B cell (primary cell): ENCODE measurements around the gene PARS2. TPM values are rescaled to one million over a fixed set of nuclear protein-coding genes. Genes with fewer than 3 reads are reported as not detected.

Experiments
- ATAC-seq: fragments of 200-7000 bp; cut with Tn5 transposase; one replicate; pipeline ENCODE4 v1.10.0; 2021; ENCODE audit warnings: low read depth, mild to moderate bottlenecking, moderate number of reproducible peaks, moderate library complexity
- CTCF ChIA-PET: fragments of 350-600 bp; sonication (Branson Sonifier 250); formaldehyde crosslinking; loops from one replicate; lab custom pipeline; 2021; ENCODE audit warnings: antibody characterized with exemption, inconsistent platforms; lab: Charles Lee
- POLR2A ChIA-PET: fragments of 350-600 bp; sonication (Branson Sonifier 250); formaldehyde crosslinking; loops from one replicate; lab custom pipeline; 2021; ENCODE audit warnings: antibody characterized with exemption; lab: Charles Lee
- DNase-seq: peaks from one replicate; pipeline ENCODE4 v3.0.0; 2013
- H2AFZ ChIP-seq: 2 replicates; pipeline ENCODE4 v1.6.1; 2012; ENCODE audit warnings: mild to moderate bottlenecking, low read depth, low read length; ENCODE audit not compliant: insufficient read depth, poor library complexity, severe bottlenecking
- H3K27ac ChIP-seq, 2 donors: 1 replicate in 1 of 2; 2 replicates in 1 of 2; pipeline ENCODE4 v1.5.1; 2012 to 2013; ENCODE audit warnings: low read length in 2 of 2, mild to moderate bottlenecking in 2 of 2, moderate library complexity in 1 of 2
- H3K27me3 ChIP-seq, 4 experiments: fragments of 200-600 bp in 1 of 4; sonication (generic) in 1 of 4; replicated peaks in 1 of 4; 1 replicate in 2 of 4; 2 replicates in 2 of 4; pipeline versions ENCODE4 v1.6.1 to v1.7.0; 2013 to 2016; ENCODE audit warnings: low read length in 3 of 4, mild to moderate bottlenecking in 2 of 4, mixed read lengths in 1 of 4, moderate library complexity in 1 of 4; ENCODE audit not compliant: insufficient read depth in 4 of 4, control insufficient read depth in 3 of 4; ENCODE audit errors: control extremely low read depth in 1 of 4
- H3K36me3 ChIP-seq, 2 experiments: replicated peaks in 1 of 2; 1 replicate in 1 of 2; 2 replicates in 1 of 2; pipeline versions ENCODE4 v1.6.1 to v1.7.1; 2013; ENCODE audit warnings: low read length in 1 of 2; ENCODE audit not compliant: insufficient read depth in 2 of 2, control insufficient read depth in 1 of 2; ENCODE audit errors: control extremely low read depth in 1 of 2, extremely low read depth in 1 of 2
- H3K4me1 ChIP-seq, 2 donors: fragments of 200-600 bp in 1 of 2; sonication (generic) in 1 of 2; 1 replicate in 1 of 2; 2 replicates in 1 of 2; pipeline versions ENCODE4 v1.5.1 to v1.6.1; 2013 to 2017; ENCODE audit warnings: low read length in 2 of 2; ENCODE audit not compliant: control insufficient read depth in 2 of 2, insufficient read depth in 2 of 2
- H3K4me2 ChIP-seq: replicated peaks from 2 replicates; pipeline ENCODE3; 2012; ENCODE audit warnings: mild to moderate bottlenecking, low read depth, low read length; ENCODE audit not compliant: poor library complexity, severe bottlenecking
- H3K4me3 ChIP-seq, 5 experiments: fragments of 200-600 bp in 1 of 5; sonication (generic) in 1 of 5; 1 replicate in 3 of 5; 2 replicates in 2 of 5; pipeline versions ENCODE4 v1.5.1 to v1.7.0; 2011 to 2016; ENCODE audit warnings: low read length in 4 of 5, mild to moderate bottlenecking in 4 of 5, low read depth in 2 of 5, control low read depth in 1 of 5, moderate library complexity in 1 of 5; ENCODE audit not compliant: insufficient read depth in 1 of 5; ENCODE audit errors: control extremely low read depth in 1 of 5, extremely low read depth in 1 of 5
- H3K79me2 ChIP-seq: fragments of 200-600 bp; sonication (generic); one replicate; pipeline ENCODE4 v1.6.0; 2016; ENCODE audit warnings: low read length; ENCODE audit not compliant: control insufficient read depth, insufficient read depth
- H3K9ac ChIP-seq: fragments of 200-600 bp; sonication (generic); 2 replicates; pipeline ENCODE4 v1.6.1; 2017; ENCODE audit warnings: mild to moderate bottlenecking, low read length, moderate library complexity
- H3K9me3 ChIP-seq, 3 donors: one replicate each; pipeline versions ENCODE4 v1.6.1 to v1.7.1; 2013; ENCODE audit warnings: low read length in 2 of 3; ENCODE audit not compliant: control insufficient read depth in 2 of 3, insufficient read depth in 1 of 3; ENCODE audit errors: control extremely low read depth in 1 of 3
- H4K20me1 ChIP-seq: 2 replicates; pipeline ENCODE4 v1.6.0; 2012; ENCODE audit warnings: mild to moderate bottlenecking, low read length; ENCODE audit not compliant: insufficient read depth, control insufficient read depth, poor library complexity, severe bottlenecking
- H3K27ac Mint-ChIP-seq: one replicate; pipeline ENCODE4 v1.8.0; 2021; ENCODE audit warnings: mixed read lengths
- H3K27me3 Mint-ChIP-seq: one replicate; pipeline ENCODE4 v1.8.0; 2021; ENCODE audit warnings: mixed read lengths
- H3K4me1 Mint-ChIP-seq: one replicate; pipeline ENCODE4 v1.8.0; 2021; ENCODE audit warnings: mixed read lengths
- H3K4me3 Mint-ChIP-seq: one replicate; pipeline ENCODE4 v1.8.0; 2021; ENCODE audit warnings: mixed read lengths
- H3K9me3 Mint-ChIP-seq: one replicate; pipeline ENCODE4 v1.8.0; 2022; ENCODE audit warnings: mixed read lengths; ENCODE audit not compliant: insufficient read depth
- EZH2 ChIP-seq: IDR thresholded peaks from 2 replicates; pipeline ENCODE4 v1.6.1; 2012; ENCODE audit warnings: borderline replicate concordance, low read depth, mild to moderate bottlenecking, moderate library complexity, low read length; ENCODE audit not compliant: insufficient read depth, poor library complexity, severe bottlenecking
- WGBS: methylation state at CpG from one replicate; pipeline ENCODE4 v1.1.5; 2013; ENCODE audit warnings: missing lambda C conversion rate; ENCODE audit not compliant: insufficient coverage; 5-methylcytosine and 5-hydroxymethylcytosine counted together
- intact Hi-C: fragments of 100-400 bp; cut with micrococcal nuclease; formaldehyde crosslinking; loops from one replicate; pipeline ENCODE4 v1.10.0; 2022
- polyA plus RNA-seq: library from polyadenylated mRNA; depleted of rRNA; stranded (reverse); fragments of >200 nt; gene quantifications from 2 replicates; pipeline ENCODE4 v1.2.3, GENCODE V29; 2012
- total RNA-seq, 2 donors: library from RNA; stranded (reverse); fragments of 120-200 nt in 1 of 2; gene quantifications; 1 replicate in 1 of 2; 2 replicates in 1 of 2; pipeline versions ENCODE4 v1.2.3 to v1.2.4, GENCODE V29; 2013 to 2022
- TF ChIP-seq, protein P1 (sequence below): fragments of 200-600 bp; IDR thresholded peaks from one replicate; pipeline ENCODE4 v1.8.0; 2022; ENCODE audit warnings: antibody characterized with exemption, mild to moderate bottlenecking

PARS2 gene
- total and polyA plus RNA-seq, 2 donors (not counting 1 experiment from before 2014, with no cell fraction given): 1.00 to 4.9 TPM

DNA sequence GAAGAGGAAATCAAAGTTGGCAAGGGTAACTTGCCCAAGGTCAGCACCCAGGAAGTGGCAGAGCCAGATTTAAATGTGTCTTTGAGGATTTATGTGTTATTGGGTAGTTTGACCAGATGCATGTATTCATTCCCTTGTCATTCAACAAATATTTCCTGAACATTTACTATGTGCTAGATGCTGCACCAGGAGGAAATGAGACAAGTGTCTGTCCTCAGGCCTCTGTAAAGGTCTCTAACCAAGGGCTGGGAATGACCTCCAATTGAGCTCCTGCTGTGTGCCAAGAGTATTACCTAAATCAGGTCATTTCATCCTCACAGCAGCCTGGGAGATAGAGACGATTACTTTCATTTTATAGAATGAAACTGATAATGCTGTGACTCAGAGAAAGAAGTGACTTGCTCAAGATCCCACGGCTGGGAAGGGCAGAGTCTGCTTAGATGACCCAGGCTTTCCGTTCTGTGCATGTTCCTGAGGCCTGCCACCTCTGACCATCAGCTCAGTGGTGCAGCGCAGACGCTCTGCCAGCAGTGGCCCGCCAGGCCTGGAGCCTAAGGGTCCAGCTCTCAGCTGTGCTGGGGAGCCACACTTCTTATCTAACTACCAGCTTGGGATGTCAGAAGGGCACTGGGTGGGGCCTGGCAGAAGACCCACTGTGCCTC lies 40.3 kb upstream of the PARS2 start:
- H3K4me3 ChIP-seq: no peak overlapping the region
- Mint-ChIP-seq H3K4me3 (no peak overlapping the region), H3K27me3 (no peaks in the 10 kb centered on the region), H3K9me3 (no peaks in the 10 kb centered on the region), H3K4me1 (peaks cover 18% of the 10 kb centered on the region), H3K27ac (no peak overlapping the region)
- H3K9ac ChIP-seq: no peak overlapping the region
- no peaks in the 10 kb centered on the region for H3K9me3 ChIP-seq
- intact Hi-C loops: loop anchor here (5.0 kb wide), 1 partner anchor 857 kb away; the partner anchor contains the start of genes IFT25 and LRRC42
- TF ChIP-seq, protein P1, sequence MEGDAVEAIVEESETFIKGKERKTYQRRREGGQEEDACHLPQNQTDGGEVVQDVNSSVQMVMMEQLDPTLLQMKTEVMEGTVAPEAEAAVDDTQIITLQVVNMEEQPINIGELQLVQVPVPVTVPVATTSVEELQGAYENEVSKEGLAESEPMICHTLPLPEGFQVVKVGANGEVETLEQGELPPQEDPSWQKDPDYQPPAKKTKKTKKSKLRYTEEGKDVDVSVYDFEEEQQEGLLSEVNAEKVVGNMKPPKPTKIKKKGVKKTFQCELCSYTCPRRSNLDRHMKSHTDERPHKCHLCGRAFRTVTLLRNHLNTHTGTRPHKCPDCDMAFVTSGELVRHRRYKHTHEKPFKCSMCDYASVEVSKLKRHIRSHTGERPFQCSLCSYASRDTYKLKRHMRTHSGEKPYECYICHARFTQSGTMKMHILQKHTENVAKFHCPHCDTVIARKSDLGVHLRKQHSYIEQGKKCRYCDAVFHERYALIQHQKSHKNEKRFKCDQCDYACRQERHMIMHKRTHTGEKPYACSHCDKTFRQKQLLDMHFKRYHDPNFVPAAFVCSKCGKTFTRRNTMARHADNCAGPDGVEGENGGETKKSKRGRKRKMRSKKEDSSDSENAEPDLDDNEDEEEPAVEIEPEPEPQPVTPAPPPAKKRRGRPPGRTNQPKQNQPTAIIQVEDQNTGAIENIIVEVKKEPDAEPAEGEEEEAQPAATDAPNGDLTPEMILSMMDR: no peak
- no peak for TF ChIP-seq EZH2
- CTCF ChIA-PET: no interaction called here
- WGBS: 89% methylated on average over 6 of the region's 6 CpGs
- H3K79me2 ChIP-seq: peaks cover 7% of the 10 kb centered on the region
- H3K36me3 ChIP-seq: no peaks in the 10 kb centered on the region
- no peaks in the 10 kb centered on the region for H4K20me1 ChIP-seq
- no peak overlapping the region for H3K4me2 ChIP-seq
- H2AFZ ChIP-seq: no peak overlapping the region
- POLR2A ChIA-PET: no interaction called here
- peaks cover 16 to 19% of the 10 kb centered on the region in 2 donors for H3K4me1 ChIP-seq
- no peak overlapping the region for H3K27ac ChIP-seq
- ATAC-seq (no peak), DNase-seq (no peak)
- no peaks in the 10 kb centered on the region for H3K27me3 ChIP-seq

DNA sequence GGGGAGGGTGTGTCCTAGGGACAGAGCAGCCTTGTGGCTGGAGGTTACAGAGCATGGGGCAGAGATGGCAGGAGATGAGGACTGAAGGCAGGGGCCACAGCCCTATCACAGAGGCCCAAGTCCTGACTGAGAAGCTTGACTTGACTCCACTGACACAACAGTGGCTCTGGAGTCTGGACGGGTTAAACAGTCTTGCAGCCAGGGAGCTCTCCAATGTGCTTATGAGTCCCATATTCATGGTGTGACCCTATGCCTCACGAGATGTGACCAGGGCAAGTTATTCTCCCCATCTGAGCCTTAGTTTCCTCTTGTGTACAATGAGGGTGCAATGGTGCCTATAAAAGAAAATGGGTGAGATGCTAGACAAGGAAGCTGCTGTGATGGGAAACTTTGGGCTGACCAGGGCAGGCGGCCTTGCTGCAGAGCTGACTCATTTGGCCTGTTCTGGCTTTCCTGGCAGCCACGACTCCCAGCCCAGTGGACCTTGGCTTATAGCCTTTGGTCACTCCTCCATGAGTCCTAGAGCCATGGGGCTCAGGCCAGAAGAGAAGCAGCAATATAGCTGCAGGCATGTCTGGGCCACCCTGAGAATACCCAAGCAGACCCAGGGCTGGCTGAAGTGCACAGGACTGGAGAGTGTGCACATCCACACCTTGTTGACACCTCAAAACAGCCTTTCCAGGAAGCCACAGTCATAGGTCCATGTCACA lies 39.6 kb upstream of the PARS2 start:
- Mint-ChIP-seq H3K9me3 (no peaks in the 10 kb centered on the region), H3K4me1 (peaks cover 25% of the 10 kb centered on the region), H3K27me3 (no peaks in the 10 kb centered on the region), H3K27ac (no peak overlapping the region), H3K4me3 (no peak overlapping the region)
- intact Hi-C loops: loop anchor here (5.0 kb wide), 1 partner anchor 857 kb away; the partner anchor contains the start of genes IFT25 and LRRC42
- ATAC-seq (no peak), DNase-seq (no peak)
- H3K4me1 ChIP-seq: peaks cover 23 to 26% of the 10 kb centered on the region in 2 donors
- H3K4me3 ChIP-seq: no peak overlapping the region
- no peaks in the 10 kb centered on the region for H3K27me3 ChIP-seq
- 90% methylated on average over 4 of the region's 4 CpGs for WGBS
- H3K4me2 ChIP-seq: no peak overlapping the region
- no peak overlapping the region for H2AFZ ChIP-seq
- H3K27ac ChIP-seq: no peak overlapping the region
- H3K9ac ChIP-seq: no peak overlapping the region
- H3K79me2 ChIP-seq: peaks cover 7% of the 10 kb centered on the region
- H3K9me3 ChIP-seq: no peaks in the 10 kb centered on the region
- no peaks in the 10 kb centered on the region for H3K36me3 ChIP-seq
- ChIA-PET POLR2A (no interaction called here), CTCF (no interaction called here)
- peaks cover 4% of the 10 kb centered on the region for H4K20me1 ChIP-seq
- TF ChIP-seq, protein P1: no peak
- no peak for TF ChIP-seq EZH2
